Measurements from ENCODE around the gene GCNA. TPM values are rescaled to one million over a fixed set of nuclear protein-coding genes. Genes with fewer than 3 reads are reported as not detected.

GCNA gene
- total and polyA plus RNA-seq, 2 of the 13 experiments (the other 11 are each of a cell fraction or from before 2014, with no cell fraction given): 0.38 to 0.66 TPM

DNA sequence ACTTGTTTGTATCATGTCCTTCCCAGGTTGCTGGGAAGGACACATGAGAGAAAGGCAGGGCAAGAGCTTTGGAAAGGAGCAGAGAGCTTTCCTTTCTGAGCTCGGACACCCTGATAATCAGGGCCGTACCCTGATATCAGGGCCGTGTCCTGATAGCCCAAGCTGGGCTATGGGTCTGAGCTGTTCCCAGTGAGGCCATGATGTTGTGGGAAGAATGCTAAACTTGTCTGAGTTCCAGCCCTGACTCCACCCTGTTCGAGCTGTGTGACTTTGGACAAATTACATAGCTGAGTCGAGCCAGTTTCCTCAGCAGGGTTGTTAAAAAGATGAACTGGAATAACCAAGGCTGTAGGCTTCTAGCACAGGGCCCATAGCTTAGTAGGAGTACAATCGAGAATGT is 43.4 kb downstream of the GCNA start:
- Histone ChIP-seq H3K9ac (ENCODE audit: insufficient read depth, low read depth, low read length) (no peak overlapping the region), H3K27me3 (ENCODE audit: control insufficient read depth in 1 of 2, insufficient read depth in 2 of 2, low read length in 2 of 2) (no peaks in the 10 kb centered on the region), H3K4me3 (replicated peaks in 1 of 3; ENCODE audit: insufficient read depth in 1 of 3, low read depth in 2 of 3, low read length in 3 of 3) (no peak overlapping the region), H3K4me2 (ENCODE audit: low read depth, low read length) (no peak overlapping the region; the same call in 1 of the 2 replicates), H3K79me2 (ENCODE audit: insufficient read depth, low read length) (no peaks in the 10 kb centered on the region), H3K4me1 (ENCODE audit: insufficient read depth, low read length) (peaks cover 50% of the 10 kb centered on the region), H3K9me3 (ENCODE audit: low read length) (no peaks in the 10 kb centered on the region), H2AFZ (ENCODE audit: low read length) (no peak overlapping the region), H3K27ac (ENCODE audit: extremely low read length, insufficient read depth, low read length) (no peak overlapping the region), H3K36me3 (replicated peaks in 1 of 2; ENCODE audit: control insufficient read depth in 1 of 2, insufficient read depth in 2 of 2, low read length in 2 of 2) (no peaks in the 10 kb centered on the region), H4K20me1 (ENCODE audit: insufficient read depth, low read length) (no peaks in the 10 kb centered on the region)
- ATAC-seq (no peak), FAIRE-seq (no peak), DNase-seq (ENCODE audit: low spot score) (no peak)
- ChIA-PET CTCF (ENCODE audit: low intra/inter-chr PET ratio, low total read pairs) (no interaction called here), POLR2A (interaction anchor here (0.7 kb wide), 1 partner anchor 546 kb away, joined by 3 read pairs; no protein-coding TSS in a partner anchor)
- no TSS peak for BruUV-seq (replicated peaks)
- TF ChIP-seq SAP130 (CRISPR knock-in tag; IDR thresholded peaks at IDR 0.05; ENCODE audit: low read depth) (no peak), MAFF (IDR thresholded peaks at IDR 0.05; ENCODE audit: low read depth, low read length) (no peak), CBX2 (IDR thresholded peaks at IDR 0.05; ENCODE audit: low read depth, low read length) (no peak), CBX2 (CRISPR knock-in tag; IDR thresholded peaks at IDR 0.05; ENCODE audit: low read depth) (no peak), ZNF740 (CRISPR knock-in tag; IDR thresholded peaks at IDR 0.05) (no peak), PRDM10 (CRISPR knock-in tag; IDR thresholded peaks at IDR 0.05; ENCODE audit: low read depth) (no peak), TSC22D2 (CRISPR knock-in tag; IDR thresholded peaks at IDR 0.05; ENCODE audit: borderline replicate concordance) (no peak)
- 0% methylated on average over 2 of the region's 6 CpGs for WGBS (ENCODE audit: low lambda C conversion rate)
- intact Hi-C loops (cut with micrococcal nuclease; ENCODE audit: unreplicated experiment) (no loop called here), in situ Hi-C loops (cut with HindIII; ENCODE audit: extremely low pct_ligation_motif_present, low pct_unique_long_range_greater_than_20kb) (no loop called here)
